Measurements from ENCODE around the gene KCP. TPM values are rescaled to one million over a fixed set of nuclear protein-coding genes. Genes with fewer than 3 reads are reported as not detected.

Gene KCP
- total RNA-seq, 2 experiments from 2014 or later: 1.4 to 2.3 TPM

- Histone ChIP-seq H4K20me1 (ENCODE audit: insufficient read depth, low read length) (no peaks in the 10 kb centered on the region), H3K4me2 (ENCODE audit: low read length) (no peak overlapping the region), H3K27ac (ENCODE audit: low read depth, low read length, poor library complexity, severe bottlenecking) (no peak overlapping the region), H3K9me2 (ENCODE audit: insufficient read depth, low read length) (no peaks in the 10 kb centered on the region), H3K9me3 (ENCODE audit: low read length) (no peaks in the 10 kb centered on the region), H3K4me1 (ENCODE audit: insufficient read depth, low read length, poor library complexity, severe bottlenecking) (peaks cover 3% of the 10 kb centered on the region), H3K36me3 (ENCODE audit: insufficient read depth, low read length) (no peaks in the 10 kb centered on the region), H3K79me2 (ENCODE audit: insufficient read depth, low read depth, low read length) (no peaks in the 10 kb centered on the region), H3K4me3 (ENCODE audit: low read depth, low read length, poor library complexity, severe bottlenecking) (no peak overlapping the region), H2AFZ (ENCODE audit: low read length) (no peak overlapping the region)
- TF ChIP-seq EZH2phosphoT487 (IDR thresholded peaks at IDR 0.05; ENCODE audit: borderline replicate concordance, low read depth, low read length) (no peak), CTCF (conservative IDR thresholded peaks at IDR 0.05; ENCODE audit: low read length) (no peak)
- no TSS peak for BruUV-seq (replicated peaks)
- ChIA-PET POLR2A (interaction anchor here (0.5 to 0.6 kb wide), 2 partner anchors 42 to 391 kb away, joined by 3 to 4 read pairs; no protein-coding TSS in a partner anchor), CTCF (ENCODE audit: unreplicated experiment) (interaction anchor here (0.5 kb wide), 1 partner anchor 245 kb away, joined by 4 read pairs; no protein-coding TSS in a partner anchor)
- DNase-seq (ENCODE audit: low spot score): no peak
- intact Hi-C loops (cut with micrococcal nuclease; ENCODE audit: unreplicated experiment): loop anchor here (2.0 to 5.0 kb wide), 2 partner anchors 247 to 368 kb away; no protein-coding TSS in a partner anchor
These were observed 66.4 kb downstream of the KCP start for GRCh38 chr7:128843938-128844621.

GRCh38 chr7:128842674-128843641 lies 67.6 kb downstream of the KCP start:
- ChIA-PET CTCF (ENCODE audit: unreplicated experiment) (interaction anchor here (0.6 kb wide), 1 partner anchor 19 kb away, joined by 3 read pairs; the partner anchor contains the start of gene ATP6V1F), POLR2A (interaction anchor here (0.5 kb wide), 1 partner anchor 336 kb away, joined by 5 read pairs; no protein-coding TSS in a partner anchor)
- no peaks in the 10 kb centered on the region for H3K9me3 ChIP-seq (ENCODE audit: low read length)
- no peak overlapping the region for H3K4me2 ChIP-seq (ENCODE audit: low read length)
- H3K27ac ChIP-seq (ENCODE audit: low read depth, low read length, poor library complexity, severe bottlenecking): no peak overlapping the region
- intact Hi-C loops (cut with micrococcal nuclease; ENCODE audit: unreplicated experiment): loop anchor here (1.0 to 5.0 kb wide), 3 partner anchors 40 to 369 kb away; no protein-coding TSS in a partner anchor
- no peaks in the 10 kb centered on the region for H3K79me2 ChIP-seq (ENCODE audit: insufficient read depth, low read depth, low read length)
- BruUV-seq (replicated peaks): no TSS peak
- H3K4me1 ChIP-seq (ENCODE audit: insufficient read depth, low read length, poor library complexity, severe bottlenecking): peaks cover 3% of the 10 kb centered on the region
- TF ChIP-seq EZH2phosphoT487 (IDR thresholded peaks at IDR 0.05; ENCODE audit: borderline replicate concordance, low read depth, low read length) (no peak), CTCF (conservative IDR thresholded peaks at IDR 0.05; ENCODE audit: low read length) (no peak)
- H3K9me2 ChIP-seq (ENCODE audit: insufficient read depth, low read length): no peaks in the 10 kb centered on the region
- H2AFZ ChIP-seq (ENCODE audit: low read length): no peak overlapping the region
- no peaks in the 10 kb centered on the region for H3K36me3 ChIP-seq (ENCODE audit: insufficient read depth, low read length)
- H3K4me3 ChIP-seq (ENCODE audit: low read depth, low read length, poor library complexity, severe bottlenecking): no peak overlapping the region
- no peak for DNase-seq (ENCODE audit: low spot score)
- no peaks in the 10 kb centered on the region for H4K20me1 ChIP-seq (ENCODE audit: insufficient read depth, low read length)
